ENCODE results near the gene ZNF280C.

Gene ZNF280C

DNA sequence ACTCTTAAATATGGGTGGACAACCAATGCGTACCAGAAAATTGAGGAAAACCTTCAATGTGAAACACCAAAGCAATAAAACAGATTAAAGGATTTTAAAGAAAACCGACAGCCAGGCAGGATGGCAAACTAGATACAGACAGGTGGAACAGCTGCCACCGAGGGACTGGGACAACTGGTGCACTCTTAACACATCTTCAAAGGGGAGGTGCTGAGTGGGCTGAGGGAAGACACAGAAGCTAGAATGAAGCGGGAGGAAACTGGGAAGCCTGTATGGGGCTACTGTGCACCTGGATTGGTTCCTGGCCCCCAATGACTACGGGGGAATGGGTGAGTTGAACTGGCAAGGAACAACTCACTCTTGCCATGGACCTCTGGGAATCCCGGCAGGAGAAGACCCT, 20.7 kb downstream of the ZNF280C start:
- TF ChIP-seq, protein P1, sequence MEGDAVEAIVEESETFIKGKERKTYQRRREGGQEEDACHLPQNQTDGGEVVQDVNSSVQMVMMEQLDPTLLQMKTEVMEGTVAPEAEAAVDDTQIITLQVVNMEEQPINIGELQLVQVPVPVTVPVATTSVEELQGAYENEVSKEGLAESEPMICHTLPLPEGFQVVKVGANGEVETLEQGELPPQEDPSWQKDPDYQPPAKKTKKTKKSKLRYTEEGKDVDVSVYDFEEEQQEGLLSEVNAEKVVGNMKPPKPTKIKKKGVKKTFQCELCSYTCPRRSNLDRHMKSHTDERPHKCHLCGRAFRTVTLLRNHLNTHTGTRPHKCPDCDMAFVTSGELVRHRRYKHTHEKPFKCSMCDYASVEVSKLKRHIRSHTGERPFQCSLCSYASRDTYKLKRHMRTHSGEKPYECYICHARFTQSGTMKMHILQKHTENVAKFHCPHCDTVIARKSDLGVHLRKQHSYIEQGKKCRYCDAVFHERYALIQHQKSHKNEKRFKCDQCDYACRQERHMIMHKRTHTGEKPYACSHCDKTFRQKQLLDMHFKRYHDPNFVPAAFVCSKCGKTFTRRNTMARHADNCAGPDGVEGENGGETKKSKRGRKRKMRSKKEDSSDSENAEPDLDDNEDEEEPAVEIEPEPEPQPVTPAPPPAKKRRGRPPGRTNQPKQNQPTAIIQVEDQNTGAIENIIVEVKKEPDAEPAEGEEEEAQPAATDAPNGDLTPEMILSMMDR (IDR thresholded peaks at IDR 0.05) = no peak

GRCh38 chrX:130246084-130246483, 22.6 kb downstream of the ZNF280C start:
- TF ChIP-seq, protein P1 (IDR thresholded peaks at IDR 0.05) = no peak

DNA sequence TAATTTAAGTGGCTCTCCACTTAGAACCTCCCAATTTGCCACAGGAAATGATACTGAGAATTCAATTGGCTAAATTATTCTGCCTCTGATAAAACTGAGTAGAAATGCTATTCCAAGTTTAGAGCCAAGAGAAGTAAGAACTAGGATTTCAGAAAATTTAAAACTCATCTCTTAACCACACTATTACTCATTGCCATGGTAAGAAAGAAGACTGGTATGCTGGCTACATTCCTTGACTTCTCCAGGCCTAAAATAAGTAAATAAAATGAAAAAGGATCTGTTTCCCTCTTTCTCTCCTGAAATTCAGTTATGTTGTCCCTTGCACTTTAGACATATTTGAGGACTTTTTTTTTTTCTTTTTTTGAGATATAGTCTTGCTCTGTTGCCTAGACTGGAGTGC, 23.3 kb downstream of the ZNF280C start:
- TF ChIP-seq, protein P1 (IDR thresholded peaks at IDR 0.05) = no peak

GRCh38 chrX:130228871-130229270, 39.8 kb downstream of the ZNF280C start:
- TF ChIP-seq, protein P1 (IDR thresholded peaks at IDR 0.05) = no peak

DNA sequence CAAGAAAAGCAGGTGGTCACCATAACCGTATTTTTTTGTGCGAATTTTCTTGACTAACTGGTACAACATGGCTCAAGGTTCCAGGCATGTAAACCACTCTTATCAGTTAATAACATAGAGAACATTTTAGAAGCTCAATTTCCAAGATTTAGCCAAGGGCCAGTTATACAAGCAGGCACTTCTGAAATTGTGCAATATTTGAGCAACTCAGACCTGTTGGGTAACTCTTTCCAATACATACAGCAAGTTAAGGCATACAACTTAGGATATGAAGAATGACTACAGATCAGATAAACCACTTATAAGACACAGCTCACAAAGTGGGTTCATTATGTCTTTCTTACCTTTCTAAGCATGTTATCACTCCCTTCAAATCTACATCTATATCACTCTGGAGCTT, 43.9 kb downstream of the ZNF280C start:
- TF ChIP-seq, protein P1 (IDR thresholded peaks at IDR 0.05) = no peak

DNA sequence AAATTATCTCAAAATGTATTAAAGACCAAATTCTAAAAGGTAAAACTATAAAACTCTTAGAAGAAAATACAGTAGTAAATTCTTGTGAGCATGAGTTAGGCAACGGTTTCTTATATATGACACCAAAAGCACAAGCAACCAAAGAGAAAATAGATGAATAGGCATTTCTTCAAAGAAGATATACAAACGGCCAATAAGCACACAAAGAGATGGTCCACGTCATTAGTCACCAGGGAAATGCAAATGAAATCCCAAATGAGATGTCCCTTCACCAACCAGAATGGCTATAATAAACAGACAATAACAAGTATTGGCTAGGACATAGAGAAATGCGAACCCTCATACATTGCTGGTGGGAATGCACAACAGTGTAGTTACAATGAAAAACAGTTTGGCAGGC, 52.4 kb downstream of the ZNF280C start:
- TF ChIP-seq, protein P1 (IDR thresholded peaks at IDR 0.05) = no peak

- TF ChIP-seq, protein P1 (IDR thresholded peaks at IDR 0.05) = no peak
Measured at GRCh38 chrX:130213376-130213775, 55.3 kb downstream of the ZNF280C start.

- TF ChIP-seq, protein P1 (IDR thresholded peaks at IDR 0.05) = no peak
Measured at GRCh38 chrX:130212371-130212770, 56.3 kb downstream of the ZNF280C start.

Measured in LNCAP (cell line).